Islet precursor cell (in vitro differentiated cells): ENCODE measurements around the gene CELSR2.
A peak's percentile ranks its signal among the peaks of the same experiment; 100 is the strongest.

ENCODE experiments used
- DNase-seq: peaks from one replicate; pipeline ENCODE4 v3.0.0-alpha.2; 2018

The CELSR2 gene

GRCh38 chr1:109307274-109308021 lies 58.1 kb downstream of the CELSR2 start:
- peak; percentile 73 for DNase-seq

- no peak for DNase-seq
Observed at GRCh38 chr1:109309347-109309746, 60.0 kb downstream of the CELSR2 start.

- DNase-seq, result no peak
Observed at GRCh38 chr1:109312246-109312645, 62.9 kb downstream of the CELSR2 start.

DNA sequence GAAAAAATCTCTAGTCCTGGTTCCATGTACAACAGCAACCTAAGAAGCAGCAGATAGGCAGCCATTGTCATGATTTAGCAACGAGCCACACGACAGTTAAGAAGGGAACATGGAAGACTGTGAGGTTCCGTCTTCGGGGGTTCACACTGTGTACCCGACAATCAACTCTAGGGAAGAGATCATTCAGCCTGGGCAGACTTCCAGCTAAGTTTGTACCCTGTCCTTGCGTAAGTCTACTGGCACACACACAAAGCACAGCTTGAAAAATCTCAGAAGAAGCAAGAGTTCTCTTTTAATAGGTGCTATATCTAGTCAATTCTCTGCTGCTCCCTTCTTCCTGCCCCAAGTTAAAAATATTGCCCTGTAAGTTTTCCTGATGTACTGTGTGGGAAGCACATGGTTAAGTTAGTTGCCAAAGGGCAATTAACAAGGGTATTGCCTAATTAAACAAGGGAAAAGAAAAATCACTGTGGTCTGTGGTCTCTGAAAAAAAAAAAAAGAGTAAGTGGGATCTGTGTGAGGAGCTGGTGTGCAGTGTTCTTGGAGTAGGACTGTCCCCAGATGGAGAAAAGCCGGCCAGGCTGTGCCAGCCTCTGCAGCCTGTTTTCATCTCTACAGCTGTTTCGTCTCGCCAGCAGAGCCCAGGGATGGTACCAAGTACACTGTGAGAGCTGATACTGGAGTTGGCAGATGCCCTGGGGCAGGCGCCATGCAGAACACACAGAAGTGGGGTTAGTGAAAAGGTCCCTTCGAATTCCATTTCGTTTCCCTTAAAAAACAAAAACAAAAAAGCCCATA lies 63.8 kb downstream of the CELSR2 start:
- DNase-seq, result peak; percentile 15

- no peak for DNase-seq
Observed at GRCh38 chr1:109314795-109315194, 65.5 kb downstream of the CELSR2 start.

- DNase-seq, result peak; percentile 29
Observed at GRCh38 chr1:109315288-109315687, 65.9 kb downstream of the CELSR2 start.

DNA sequence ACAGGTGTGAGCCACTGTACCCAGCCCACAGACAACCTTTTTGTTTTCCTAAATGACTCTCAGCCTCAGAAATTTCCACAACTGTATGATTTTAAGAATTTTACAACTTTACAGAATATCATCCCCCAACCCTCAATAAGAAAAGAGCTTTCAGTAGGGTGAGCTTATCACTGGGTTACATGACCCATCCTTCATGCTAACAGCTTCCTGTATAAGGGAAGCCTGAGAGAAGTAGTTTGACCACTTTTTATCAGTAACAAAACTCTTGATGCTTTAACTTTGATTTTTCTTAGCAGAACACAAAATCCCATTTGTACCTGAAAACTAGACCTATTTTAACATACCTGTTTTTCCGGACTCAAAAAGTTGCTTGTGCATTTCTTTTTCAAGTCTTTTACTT lies 67.2 kb downstream of the CELSR2 start:
- no peak for DNase-seq

DNA sequence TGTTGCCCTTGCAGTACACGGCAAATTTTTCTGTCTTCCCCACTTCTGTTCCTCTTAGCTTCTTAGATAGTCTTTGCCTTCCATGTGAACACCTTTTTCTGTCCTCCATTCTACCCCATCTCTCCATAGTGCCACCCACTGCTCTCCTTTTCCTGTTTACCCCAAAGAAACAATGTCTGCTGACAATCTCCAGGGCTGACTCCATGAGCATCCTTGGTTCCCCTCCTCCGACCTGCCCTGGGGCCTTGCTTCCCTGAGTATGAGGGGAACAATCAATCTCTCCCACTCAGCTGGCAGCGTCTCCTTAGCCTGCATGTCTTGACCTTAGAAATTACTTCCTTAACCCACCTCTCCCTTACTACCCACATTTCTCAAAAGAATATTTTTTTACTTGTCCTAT lies 69.8 kb downstream of the CELSR2 start:
- DNase-seq, result no peak

DNA sequence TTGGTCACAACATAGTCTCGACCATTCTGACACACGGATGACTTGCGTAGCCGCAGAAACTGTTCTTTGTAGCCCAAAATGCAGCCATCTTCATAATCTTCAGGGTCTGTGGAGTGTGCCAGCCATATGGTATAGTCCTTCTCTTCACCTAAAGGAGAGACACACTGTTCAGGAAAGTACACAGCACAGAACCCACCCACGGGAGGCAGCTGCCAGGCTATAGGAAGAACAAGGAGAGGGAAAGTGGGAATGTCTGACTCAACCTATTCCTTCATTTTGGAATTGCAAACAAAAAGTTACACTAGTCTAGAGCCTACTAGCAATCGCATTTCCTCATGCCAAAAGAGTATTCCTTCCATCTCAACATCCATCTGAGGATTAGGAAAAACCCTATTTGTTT lies 73.6 kb downstream of the CELSR2 start:
- DNase-seq, result no peak
